Endothelial cell of umbilical vein (primary cell): ENCODE results near the gene CLSTN2.

Experiments
- CTCF ChIP-seq, 2 donors: IDR thresholded peaks; 1 replicate in 1 of 2; 2 replicates in 1 of 2; pipeline ENCODE4 v1.5.1; 2011; ENCODE audit warnings: low read length in 2 of 2, mild to moderate bottlenecking in 2 of 2, moderate library complexity in 2 of 2, control low read depth in 1 of 2, inconsistent platforms in 1 of 2, low read depth in 1 of 2; ENCODE audit not compliant: insufficient read depth in 1 of 2; ENCODE audit errors: extremely low read depth in 1 of 2
- EZH2 ChIP-seq: IDR thresholded peaks from 2 replicates; pipeline ENCODE4 v1.6.1; 2012; ENCODE audit warnings: borderline replicate concordance, low read depth, mild to moderate bottlenecking, moderate library complexity, low read length, inconsistent platforms; ENCODE audit not compliant: severe bottlenecking
- POLR2AphosphoS5 ChIP-seq: IDR thresholded peaks from 2 replicates; pipeline ENCODE4 v1.6.1; 2012; ENCODE audit warnings: low read depth, mild to moderate bottlenecking, control low read depth, low read length, moderate library complexity; ENCODE audit not compliant: insufficient read depth

GRCh38 chr3:140004271-140004670 is 69.3 kb downstream of the CLSTN2 start:
- no peak for TF ChIP-seq CTCF (IDR thresholded peaks at IDR 0.05; ENCODE audit: extremely low read depth in 1 of 2, insufficient read depth in 1 of 2, low read depth in 1 of 2, low read length in 2 of 2)
- no peak for TF ChIP-seq POLR2AphosphoS5
- TF ChIP-seq EZH2 = no peak
